ENCODE data around the gene ARHGAP30.
A peak's percentile ranks its signal among the peaks of the same experiment; 100 is the strongest.

Gene ARHGAP30

DNA sequence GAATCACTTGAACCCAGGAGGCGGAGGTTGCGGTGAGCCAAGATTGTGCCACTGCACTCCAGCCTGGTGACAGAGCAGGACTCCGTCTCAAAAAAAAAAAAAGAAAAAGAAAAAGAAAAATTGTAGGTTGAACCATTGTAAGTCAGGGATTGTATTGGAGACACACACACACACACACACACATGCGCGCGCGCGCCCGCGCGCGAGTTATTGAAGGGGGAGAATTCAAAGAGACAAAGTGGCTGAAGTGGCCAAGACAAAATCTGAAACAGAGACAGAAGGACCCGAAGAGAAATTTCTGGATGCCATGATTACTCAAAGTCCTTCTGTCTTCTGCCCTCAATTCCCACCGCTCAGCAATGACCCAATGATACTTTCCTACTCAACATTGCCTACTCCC, 24.8 kb upstream of the ARHGAP30 start:
- Histone ChIP-seq H3K4me3 (no peak overlapping the region), H3K9me3 (no peaks in the 10 kb centered on the region), H3K27me3 (no peaks in the 10 kb centered on the region), H3K36me3 (peaks cover 0 to under 1% (median 0%) of the 10 kb centered on the region in 3 donors), H3K4me1 (peaks cover 0 to 18% (median 15%) of the 10 kb centered on the region in 4 donors), H3K27ac (no peak overlapping the region)
- DNase-seq, result no peak
- TF ChIP-seq, protein P1, sequence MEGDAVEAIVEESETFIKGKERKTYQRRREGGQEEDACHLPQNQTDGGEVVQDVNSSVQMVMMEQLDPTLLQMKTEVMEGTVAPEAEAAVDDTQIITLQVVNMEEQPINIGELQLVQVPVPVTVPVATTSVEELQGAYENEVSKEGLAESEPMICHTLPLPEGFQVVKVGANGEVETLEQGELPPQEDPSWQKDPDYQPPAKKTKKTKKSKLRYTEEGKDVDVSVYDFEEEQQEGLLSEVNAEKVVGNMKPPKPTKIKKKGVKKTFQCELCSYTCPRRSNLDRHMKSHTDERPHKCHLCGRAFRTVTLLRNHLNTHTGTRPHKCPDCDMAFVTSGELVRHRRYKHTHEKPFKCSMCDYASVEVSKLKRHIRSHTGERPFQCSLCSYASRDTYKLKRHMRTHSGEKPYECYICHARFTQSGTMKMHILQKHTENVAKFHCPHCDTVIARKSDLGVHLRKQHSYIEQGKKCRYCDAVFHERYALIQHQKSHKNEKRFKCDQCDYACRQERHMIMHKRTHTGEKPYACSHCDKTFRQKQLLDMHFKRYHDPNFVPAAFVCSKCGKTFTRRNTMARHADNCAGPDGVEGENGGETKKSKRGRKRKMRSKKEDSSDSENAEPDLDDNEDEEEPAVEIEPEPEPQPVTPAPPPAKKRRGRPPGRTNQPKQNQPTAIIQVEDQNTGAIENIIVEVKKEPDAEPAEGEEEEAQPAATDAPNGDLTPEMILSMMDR (IDR thresholded peaks at IDR 0.05), result no peak
- intact Hi-C loops (cut with DNase I; ENCODE audit: low total_unique reads), result loop anchor here (10.0 kb wide), 1 partner anchor 100 kb away; no protein-coding TSS in a partner anchor

DNA sequence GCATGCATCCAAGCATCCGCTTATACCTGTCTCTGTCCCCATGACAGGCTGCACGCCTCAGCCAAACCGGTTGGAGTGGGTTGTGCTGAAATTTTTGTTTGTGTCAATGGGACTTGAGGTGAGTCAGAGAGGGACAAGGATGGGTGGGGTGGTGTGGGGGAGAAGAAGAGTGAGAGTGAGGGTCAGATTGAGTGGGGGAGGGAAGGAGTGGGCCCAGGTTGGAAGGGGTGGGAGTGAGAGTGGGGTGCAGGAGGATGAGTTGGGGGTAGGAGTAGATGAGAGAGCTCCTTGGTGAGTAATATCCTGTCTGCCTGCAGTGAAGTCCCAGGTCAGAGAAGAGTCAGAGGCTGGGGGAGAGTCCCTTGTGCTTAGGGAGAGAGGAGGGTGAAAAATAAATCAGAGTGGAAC, 22.9 kb upstream of the ARHGAP30 start:
- intact Hi-C loops (cut with DNase I; ENCODE audit: low total_unique reads), result loop anchor here (10.0 kb wide), 1 partner anchor 98 kb away; no protein-coding TSS in a partner anchor
- H3K9me3 ChIP-seq, result no peaks in the 10 kb centered on the region
- TF ChIP-seq, protein P1 (IDR thresholded peaks at IDR 0.05), result no peak
- peak in 1 of 2 donors; percentile 46 for DNase-seq
- peaks cover 0 to 12% of the 10 kb centered on the region in 2 donors for H3K27me3 ChIP-seq
- H3K27ac ChIP-seq, result no peak overlapping the region
- H3K4me1 ChIP-seq, result peaks cover 0 to 7% (median 5%) of the 10 kb centered on the region in 4 donors
- no peak overlapping the region for H3K4me3 ChIP-seq
- H3K36me3 ChIP-seq, result no peaks in the 10 kb centered on the region

DNA sequence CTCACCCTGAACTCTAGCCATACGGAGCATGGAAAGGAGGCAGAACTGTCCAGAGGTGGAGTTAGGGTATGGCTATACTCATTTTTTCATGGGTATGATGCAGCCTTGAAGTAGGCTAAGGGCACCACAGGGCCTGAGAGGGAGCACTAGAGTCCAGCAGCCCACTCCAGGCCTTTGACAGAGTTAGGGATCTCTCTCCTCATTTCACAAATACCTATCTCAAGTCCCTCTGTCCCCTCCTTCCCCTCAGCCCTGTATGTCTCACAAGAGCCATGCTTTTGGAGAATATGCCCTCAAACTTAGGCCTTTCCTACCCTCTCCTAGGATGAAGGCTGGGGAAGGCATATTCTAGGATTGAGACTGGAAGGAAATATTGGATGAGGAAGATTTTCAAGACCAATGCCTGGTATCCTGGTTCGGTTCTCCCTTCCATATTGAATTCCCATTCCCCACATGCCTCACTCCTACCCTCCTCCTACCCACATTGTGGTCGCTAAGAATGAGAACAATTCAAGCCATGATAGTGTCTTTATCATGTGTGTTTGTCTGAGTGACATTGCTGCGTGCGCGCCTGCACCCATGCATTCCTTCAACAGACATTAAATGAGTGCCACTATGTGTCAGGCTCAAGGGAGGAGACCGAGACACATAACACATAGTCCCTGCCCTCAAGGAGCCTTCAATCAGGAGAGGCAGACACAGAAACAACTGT, 22.3 kb upstream of the ARHGAP30 start:
- intact Hi-C loops (cut with DNase I; ENCODE audit: low total_unique reads), result loop anchor here (10.0 kb wide), 1 partner anchor 97 kb away; no protein-coding TSS in a partner anchor
- Histone ChIP-seq H3K4me1 (peaks cover 0 to 1% (median under 1%) of the 10 kb centered on the region in 4 donors), H3K27ac (no peak overlapping the region), H3K9me3 (no peaks in the 10 kb centered on the region), H3K4me3 (no peak overlapping the region), H3K27me3 (peaks cover 0 to 16% of the 10 kb centered on the region in 2 donors), H3K36me3 (no peaks in the 10 kb centered on the region)
- TF ChIP-seq, protein P1 (IDR thresholded peaks at IDR 0.05), result no peak
- DNase-seq, result peak in 1 of 2 donors; percentile 21

DNA sequence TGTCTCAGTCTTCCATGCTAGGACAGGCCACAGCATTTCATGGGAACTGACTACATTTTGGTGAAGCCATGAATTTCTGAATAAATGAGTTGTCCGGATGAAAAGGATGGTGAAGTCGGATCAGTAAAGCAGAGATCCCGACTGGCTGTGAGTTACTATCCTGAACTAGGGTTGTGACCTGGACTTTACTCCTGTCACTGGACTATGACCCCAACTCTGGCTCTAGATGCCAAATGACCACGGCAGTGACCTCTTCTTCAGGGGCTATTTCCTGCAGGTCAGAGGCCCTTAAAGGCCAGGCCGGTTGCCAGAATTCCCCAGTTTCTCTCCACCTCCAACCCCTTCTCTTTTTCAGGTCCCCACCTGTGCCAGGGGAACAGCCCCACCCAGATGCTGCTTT, 21.4 kb upstream of the ARHGAP30 start:
- Histone ChIP-seq H3K4me1 (no peaks in the 10 kb centered on the region), H3K4me3 (no peak overlapping the region), H3K9me3 (no peaks in the 10 kb centered on the region), H3K27me3 (peaks cover 0 to 21% of the 10 kb centered on the region in 2 donors), H3K36me3 (no peaks in the 10 kb centered on the region), H3K27ac (no peak overlapping the region)
- TF ChIP-seq, protein P1 (IDR thresholded peaks at IDR 0.05), result no peak
- intact Hi-C loops (cut with DNase I; ENCODE audit: low total_unique reads), result loop anchor here (10.0 kb wide), 1 partner anchor 96 kb away; no protein-coding TSS in a partner anchor
- no peak for DNase-seq

DNA sequence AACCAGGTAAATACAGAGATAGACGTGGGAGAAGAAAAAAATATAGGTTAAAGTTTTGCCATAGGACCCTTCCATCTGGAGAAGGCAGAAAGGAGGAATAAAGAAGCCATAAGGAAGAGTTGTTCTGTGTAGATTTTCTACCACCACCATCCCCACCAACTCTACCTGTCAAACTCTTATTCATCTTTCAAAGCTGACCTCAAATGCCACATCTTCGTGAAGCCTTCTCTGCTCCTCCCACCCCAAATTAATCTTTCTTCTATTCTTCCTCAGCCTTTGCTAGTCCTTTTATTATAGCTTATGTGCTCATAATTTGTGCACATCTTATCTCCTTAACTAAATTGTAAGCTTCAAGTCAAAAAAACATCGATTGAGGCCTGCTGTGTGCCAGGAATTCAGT, 20.9 kb upstream of the ARHGAP30 start:
- H3K4me1 ChIP-seq, result no peaks in the 10 kb centered on the region
- H3K36me3 ChIP-seq, result no peaks in the 10 kb centered on the region
- no peak for DNase-seq
- TF ChIP-seq, protein P1 (IDR thresholded peaks at IDR 0.05), result no peak
- H3K27me3 ChIP-seq, result peaks cover 0 to 24% of the 10 kb centered on the region in 2 donors
- intact Hi-C loops (cut with DNase I; ENCODE audit: low total_unique reads), result loop anchor here (10.0 kb wide), 1 partner anchor 96 kb away; no protein-coding TSS in a partner anchor
- no peak overlapping the region for H3K4me3 ChIP-seq
- H3K9me3 ChIP-seq, result no peaks in the 10 kb centered on the region
- H3K27ac ChIP-seq, result no peak overlapping the region
